CD4-positive, CD25-positive, alpha-beta regulatory T cell (primary cell): ENCODE measurements around the gene GOLT1A. TPM values are rescaled to one million over a fixed set of nuclear protein-coding genes. Genes with fewer than 3 reads are reported as not detected.
A peak's percentile ranks its signal among the peaks of the same experiment; 100 is the strongest.

Source experiments
- ATAC-seq, 2 donors: fragments of 150-1000 bp; cut with Tn5 transposase; one replicate each; pipeline ENCODE4 v1.10.0; 2021; ENCODE audit warnings: low read depth in 2 of 2, moderate number of reproducible peaks in 2 of 2, moderate library complexity in 1 of 2
- DNase-seq, 3 donors: peaks; one replicate each; pipeline versions ENCODE4 v3.0.0 to v3.0.0-alpha.2; 2012 to 2022; ENCODE audit warnings: mixed read lengths in 1 of 3
- H3K27ac ChIP-seq: one replicate; pipeline ENCODE4 v1.7.0; 2013; ENCODE audit warnings: mild to moderate bottlenecking, low read length; ENCODE audit not compliant: insufficient read depth, poor library complexity, severe bottlenecking
- H3K27me3 ChIP-seq: one replicate; pipeline ENCODE4 v1.7.0; 2013; ENCODE audit warnings: low read length; ENCODE audit not compliant: control insufficient read depth, insufficient read depth
- H3K36me3 ChIP-seq: one replicate; pipeline ENCODE4 v1.7.0; 2013; ENCODE audit warnings: mild to moderate bottlenecking, low read length, moderate library complexity; ENCODE audit not compliant: control insufficient read depth, insufficient read depth
- H3K4me1 ChIP-seq: 2 replicates; pipeline ENCODE4 v1.7.0; 2013; ENCODE audit warnings: mild to moderate bottlenecking, low read length; ENCODE audit not compliant: insufficient read depth, control insufficient read depth, poor library complexity, severe bottlenecking
- H3K4me3 ChIP-seq: one replicate; pipeline ENCODE4 v1.7.0; 2013; ENCODE audit warnings: low read depth, mild to moderate bottlenecking, low read length, moderate library complexity
- H3K9me3 ChIP-seq, 2 experiments: 1 replicate in 1 of 2; 2 replicates in 1 of 2; pipeline ENCODE4 v1.7.0; 2013; ENCODE audit warnings: low read length in 2 of 2, mild to moderate bottlenecking in 1 of 2, moderate library complexity in 1 of 2; ENCODE audit not compliant: control insufficient read depth in 2 of 2
- H3K27ac Mint-ChIP-seq, 3 donors: one replicate each; pipeline ENCODE4 v1.8.0; 2020 to 2022; ENCODE audit warnings: mild to moderate bottlenecking in 3 of 3, mixed read lengths in 3 of 3, moderate library complexity in 2 of 3
- H3K27me3 Mint-ChIP-seq: one replicate; pipeline ENCODE4 v1.8.0; 2022; ENCODE audit warnings: mild to moderate bottlenecking, mixed read lengths
- H3K36me3 Mint-ChIP-seq: one replicate; pipeline ENCODE4 v1.8.0; 2020; ENCODE audit warnings: mixed read lengths
- H3K4me1 Mint-ChIP-seq, 4 donors: one replicate each; pipeline ENCODE4 v1.8.0; 2020 to 2022; ENCODE audit warnings: mixed read lengths in 4 of 4, mild to moderate bottlenecking in 1 of 4
- H3K4me3 Mint-ChIP-seq, 4 donors: one replicate each; pipeline ENCODE4 v1.8.0; 2020 to 2022; ENCODE audit warnings: mild to moderate bottlenecking in 4 of 4, mixed read lengths in 4 of 4, moderate library complexity in 3 of 4
- H3K9me3 Mint-ChIP-seq, 7 donors: one replicate each; pipeline ENCODE4 v1.8.0; 2020 to 2022; ENCODE audit warnings: mixed read lengths in 7 of 7, mild to moderate bottlenecking in 3 of 7, moderate library complexity in 2 of 7
- polyA plus RNA-seq, 4 donors: library from polyadenylated mRNA; unstranded; fragments of 300-500 nt; fragmentation: Illumina TruSeq; gene quantifications; one replicate each; pipeline ENCODE4 v1.2.3, GENCODE V29; 2021
- total RNA-seq: library from RNA; stranded (reverse); gene quantifications from one replicate; pipeline ENCODE4 v1.2.3, GENCODE V29; 2022

The GOLT1A gene
- total and polyA plus RNA-seq, 5 donors from 2014 or later: not detected

DNA sequence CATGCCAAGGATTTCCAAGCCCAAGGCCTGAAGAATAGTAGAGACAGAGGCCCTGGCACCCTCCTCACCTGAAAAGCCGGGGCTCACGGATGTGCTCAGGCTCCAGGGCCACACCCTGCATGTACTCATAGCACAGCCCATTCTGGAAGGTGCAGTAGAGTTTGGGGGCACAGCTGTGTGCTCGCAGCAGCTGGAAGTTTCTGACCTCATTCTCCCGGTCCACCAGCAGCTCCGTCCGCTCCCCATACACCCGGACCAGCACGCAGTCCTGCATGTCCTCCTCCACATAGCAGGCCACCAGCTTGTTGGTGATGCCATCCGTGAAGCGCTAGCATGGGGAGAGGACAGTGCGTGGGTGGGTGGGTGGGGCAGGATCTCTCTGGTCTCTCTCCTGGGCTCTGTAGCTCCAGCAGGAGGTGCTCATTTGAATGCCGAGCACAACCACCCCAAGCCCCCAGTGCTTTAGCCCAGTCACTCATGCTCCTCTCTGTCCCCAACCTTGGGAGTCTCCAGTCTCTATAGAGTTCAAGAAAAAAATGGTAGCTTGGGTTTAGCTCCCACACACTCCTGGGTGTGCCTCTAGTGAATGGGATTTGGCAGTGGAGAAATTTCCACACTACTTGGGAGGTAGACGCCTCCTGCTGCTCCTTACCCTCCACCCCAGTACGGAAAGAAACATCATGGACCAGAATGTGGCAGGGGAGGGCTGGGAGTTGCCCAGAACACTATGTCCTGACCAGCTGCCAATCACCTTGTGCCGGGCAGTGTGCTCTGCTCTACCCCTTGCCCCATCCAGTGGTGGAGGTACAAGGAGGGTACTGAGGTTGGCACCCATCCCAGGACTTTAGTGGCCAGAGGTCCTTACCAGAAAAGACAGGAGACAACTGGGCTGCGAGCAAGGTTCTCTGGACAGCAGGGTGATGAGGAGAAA, 63.9 kb downstream of the GOLT1A start:
- H3K9me3 Mint-ChIP-seq: peaks cover 0 to 2% (median 0%) of the 10 kb centered on the region in 7 donors
- peak overlapping the region; percentile 56 to 85 (median 75) for H3K4me3 Mint-ChIP-seq
- H3K36me3 Mint-ChIP-seq: no peaks in the 10 kb centered on the region

GRCh38 chr1:204149107-204149506, 64.7 kb downstream of the GOLT1A start:
- Histone ChIP-seq H3K27ac (no peak overlapping the region), H3K27me3 (no peaks in the 10 kb centered on the region), H3K9me3 (no peaks in the 10 kb centered on the region), H3K4me3 (no peak overlapping the region), H3K4me1 (peaks cover 9% of the 10 kb centered on the region), H3K36me3 (no peaks in the 10 kb centered on the region)
- no peak overlapping the region for H3K27ac Mint-ChIP-seq
- peaks cover 22% of the 10 kb centered on the region for H3K27me3 Mint-ChIP-seq
- peaks cover 0 to 2% (median 0%) of the 10 kb centered on the region in 7 donors for H3K9me3 Mint-ChIP-seq
- H3K36me3 Mint-ChIP-seq: no peaks in the 10 kb centered on the region
- peaks cover 0 to 18% (median 4%) of the 10 kb centered on the region in 4 donors for H3K4me1 Mint-ChIP-seq
- no peak for ATAC-seq
- H3K4me3 Mint-ChIP-seq: peak overlapping the region in 3 of 4 donors; percentile 11 to 78 (median 38)
- no peak for DNase-seq

More for the DNA sequence above, 63.9 kb downstream of the GOLT1A start:
- Histone ChIP-seq H3K27me3 (no peaks in the 10 kb centered on the region), H3K4me1 (peaks cover 9% of the 10 kb centered on the region), H3K36me3 (no peaks in the 10 kb centered on the region), H3K27ac (no peak overlapping the region), H3K4me3 (no peak overlapping the region), H3K9me3 (no peaks in the 10 kb centered on the region)
- ATAC-seq: no peak
- H3K4me1 Mint-ChIP-seq: peaks cover 0 to 18% (median 4%) of the 10 kb centered on the region in 4 donors
- DNase-seq: no peak
- H3K27ac Mint-ChIP-seq: peak overlapping the region in 1 of 3 donors; percentile 58
- peaks cover 29% of the 10 kb centered on the region for H3K27me3 Mint-ChIP-seq

Other genes with a start within 250 kb of the GOLT1A start
- 0.47 TPM for gene SOX13, start 140.9 kb downstream of the GOLT1A start, total RNA-seq
- gene SOX13, start 140.9 kb downstream of the GOLT1A start, polyA plus RNA-seq: not detected
- 3.0 TPM for gene ETNK2, start 61.9 kb downstream of the GOLT1A start, total RNA-seq
- gene ETNK2, start 61.9 kb downstream of the GOLT1A start, polyA plus RNA-seq: 1 to 10 TPM in 2 of 4 donors, under 1 TPM in 2; 0.55 to 1.7 (median 1.1) TPM
- not detected for gene REN, start 47.7 kb downstream of the GOLT1A start, total RNA-seq
- not detected for gene REN, start 47.7 kb downstream of the GOLT1A start, polyA plus RNA-seq
- 0.59 TPM for gene KISS1, start 17.5 kb downstream of the GOLT1A start, total RNA-seq
- not detected for gene KISS1, start 17.5 kb downstream of the GOLT1A start, polyA plus RNA-seq
- 0.17 TPM for gene PLEKHA6, start 145.9 kb upstream of the GOLT1A start, total RNA-seq
- gene PLEKHA6, start 145.9 kb upstream of the GOLT1A start, polyA plus RNA-seq: not detected
- gene PPP1R15B, start 197.8 kb upstream of the GOLT1A start, total RNA-seq: 239 TPM
- gene PPP1R15B, start 197.8 kb upstream of the GOLT1A start, polyA plus RNA-seq: 10 to 100 TPM; 13.2 to 24.2 (median 21.1) TPM